Ecto neural progenitor cell (in vitro differentiated cells): Measurements from ENCODE around the gene ERC1.
"Not testable (repeated sequence)": the region's sequence is repeated elsewhere in the genome, so short reads cannot be mapped to it uniquely, and the experiment has no call there.

Source experiments
- DNase-seq: peaks from one replicate; pipeline ENCODE4 v3.0.0-alpha.2; 2018; ENCODE audit warnings: low spot score

Gene ERC1

GRCh38 chr12:988646-989045, 2.4 kb upstream of the ERC1 start:
- DNase-seq, result no peak

DNA sequence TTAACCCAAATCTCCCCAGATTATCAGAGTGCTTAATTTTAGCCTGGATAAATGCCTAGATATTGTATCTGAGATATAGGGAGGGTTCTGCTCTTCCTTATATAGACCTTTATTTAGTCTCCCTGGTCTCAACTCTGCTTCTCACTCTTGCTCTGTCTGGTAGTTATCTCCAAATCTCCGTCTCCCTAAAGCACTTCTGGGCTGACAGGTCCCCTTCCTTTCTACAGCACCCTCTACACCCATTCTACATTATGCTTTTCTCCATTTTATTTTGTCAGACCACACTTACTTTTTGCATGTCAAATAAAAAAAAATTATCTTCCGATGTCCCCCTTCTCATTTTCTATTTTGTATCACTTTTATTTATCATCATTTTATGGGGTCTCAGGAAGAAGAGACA, 2.0 kb upstream of the ERC1 start:
- DNase-seq, result no peak

DNA sequence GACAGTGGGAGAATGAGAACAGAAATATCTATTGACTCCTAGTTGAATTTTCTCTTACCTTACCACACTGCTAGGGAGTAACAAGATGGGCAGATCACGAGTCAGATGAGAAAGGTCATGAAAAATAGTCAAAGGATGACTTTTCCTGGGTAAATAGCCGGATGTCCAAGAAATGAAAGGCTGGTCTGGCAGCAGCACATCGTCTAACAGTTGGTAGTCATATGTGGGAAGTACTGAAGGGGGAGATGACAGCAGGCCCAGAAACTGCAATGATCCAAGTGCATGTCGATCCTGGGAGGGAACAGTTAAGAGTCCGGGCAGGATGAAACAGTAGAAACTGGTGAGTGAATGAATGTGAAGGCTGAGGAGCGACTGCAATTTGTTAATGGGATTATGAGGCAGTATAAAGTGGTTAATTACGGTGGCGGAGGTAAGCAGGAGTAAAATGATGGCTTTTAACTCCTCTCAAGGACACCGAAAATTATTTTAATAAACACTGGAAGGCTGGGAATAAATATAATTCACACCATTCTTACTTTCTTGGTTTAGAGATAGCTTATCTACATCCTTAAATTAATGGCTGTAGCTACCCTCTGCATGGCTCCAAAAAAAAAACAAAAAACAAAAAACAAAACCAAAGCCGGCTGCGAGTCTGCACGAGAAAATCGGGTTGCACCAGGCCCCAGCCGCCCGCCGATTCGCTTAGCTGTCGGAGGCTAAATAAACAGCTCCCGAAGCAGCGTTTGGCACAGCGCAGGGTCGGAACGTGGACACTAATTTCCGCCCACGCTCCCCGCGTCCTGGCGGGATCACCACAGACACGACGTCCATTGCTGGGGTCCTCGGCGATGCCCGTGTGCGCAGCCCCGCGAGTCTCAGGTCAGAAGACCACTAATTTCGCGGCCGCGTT, 1.0 kb upstream of the ERC1 start:
- DNase-seq, result peak; percentile 57

DNA sequence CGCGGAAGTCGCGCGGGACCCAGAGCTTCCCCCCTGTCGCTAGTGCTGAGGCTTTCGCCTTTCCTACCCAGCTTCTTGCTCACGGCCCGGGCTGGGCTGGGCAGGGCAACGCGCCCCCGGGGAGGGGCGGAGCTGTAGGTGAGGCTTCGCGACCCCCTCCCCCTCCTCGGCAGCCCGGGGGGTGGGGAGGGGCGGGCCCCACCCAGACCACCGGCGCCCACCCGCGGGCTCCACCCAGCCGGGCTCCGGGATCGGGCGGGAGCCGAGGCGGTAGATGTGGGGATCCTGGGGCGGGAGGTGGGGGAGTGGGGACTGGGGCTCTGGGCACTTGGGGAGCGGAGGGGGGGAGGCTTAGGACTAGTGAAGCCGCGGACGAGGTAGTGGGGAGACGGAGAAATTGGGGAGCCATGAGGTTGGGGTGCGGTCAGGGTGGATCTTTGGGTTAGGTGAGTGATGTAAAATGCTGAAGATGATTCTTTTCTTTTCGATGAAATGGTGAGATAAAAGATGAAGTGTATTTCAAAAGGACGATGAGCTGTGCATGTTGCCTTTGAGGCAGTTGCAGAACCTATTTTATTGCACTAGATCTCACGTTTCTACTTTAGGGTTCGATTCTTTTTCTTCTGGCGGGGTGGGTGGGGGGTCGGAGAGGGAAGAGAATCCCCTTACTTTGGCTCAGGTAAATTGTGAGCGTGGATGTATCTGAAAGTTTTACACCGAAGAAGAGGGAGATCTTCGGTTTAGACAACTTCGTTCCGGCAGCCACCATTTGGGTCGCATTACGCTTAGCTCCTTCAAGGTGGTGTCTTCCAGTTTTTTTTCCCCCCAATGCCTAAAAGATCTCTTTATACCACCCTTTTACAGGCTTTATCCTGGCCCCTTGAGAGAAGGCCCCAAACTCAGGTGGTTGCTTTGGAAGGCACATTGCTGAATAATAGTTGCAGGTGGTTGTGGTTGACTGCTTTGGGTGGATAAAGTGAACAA, 619 bp downstream of the ERC1 start:
- DNase-seq, result no peak

DNA sequence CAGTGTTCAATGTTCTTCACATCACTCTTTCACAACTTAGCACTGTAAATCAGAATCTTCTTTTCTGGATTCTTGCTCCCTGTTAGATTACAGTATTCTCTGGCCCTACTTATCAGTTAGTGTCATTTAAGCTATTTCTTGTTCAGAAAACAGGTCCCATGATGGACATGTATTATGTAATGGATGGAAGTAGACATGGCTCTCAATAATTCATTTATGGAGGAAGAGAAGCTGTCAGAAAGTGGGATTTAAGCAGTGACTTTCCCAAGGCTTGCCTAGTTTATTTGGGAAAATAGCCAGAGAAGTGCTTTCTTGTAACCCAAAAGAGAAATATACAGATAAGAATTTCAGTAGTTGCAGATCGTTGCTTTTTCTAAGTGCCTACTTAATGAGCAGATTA, 1.6 kb downstream of the ERC1 start:
- DNase-seq, result no peak

DNA sequence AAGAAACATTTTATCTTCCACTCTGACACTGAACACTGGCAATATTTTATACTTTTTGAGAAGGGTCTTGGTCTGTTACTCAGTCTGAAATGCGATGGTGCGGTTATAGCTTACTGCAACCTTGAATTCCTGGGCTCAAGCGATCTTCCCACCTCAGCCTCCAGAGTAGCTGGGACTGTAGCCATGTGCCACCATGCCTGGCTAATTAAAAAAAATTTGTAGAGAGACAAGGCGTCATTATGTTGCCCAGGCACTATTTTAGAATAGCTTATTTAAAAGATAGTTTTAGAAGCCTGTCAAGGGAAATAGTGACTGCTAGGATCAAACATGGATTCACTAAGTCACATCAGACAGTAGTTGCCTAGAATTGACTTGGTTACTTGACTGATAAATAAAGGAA, 5.9 kb downstream of the ERC1 start:
- DNase-seq, result no peak

DNA sequence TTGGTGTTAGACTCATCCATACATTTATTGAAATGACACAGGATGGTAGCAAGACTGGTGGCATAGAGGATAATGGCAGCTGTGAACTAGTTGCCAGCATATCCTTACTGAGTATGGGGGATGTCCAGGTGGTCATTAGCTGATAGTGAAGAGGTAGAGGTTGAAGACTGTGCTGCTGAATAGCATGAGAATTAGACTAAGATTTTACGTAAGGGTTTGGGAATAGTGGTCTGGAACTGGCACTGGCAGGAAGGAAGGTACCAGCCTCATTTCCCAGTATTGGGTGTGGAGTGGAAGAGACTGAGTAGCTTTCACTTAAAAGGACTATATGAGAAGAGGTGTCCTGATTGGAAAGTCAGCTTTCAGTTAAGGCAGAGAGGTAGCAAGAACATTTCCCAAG, 6.5 kb downstream of the ERC1 start:
- DNase-seq, result no peak

- DNase-seq, result no peak
Measured at GRCh38 chr12:998020-998874, 7.2 kb downstream of the ERC1 start.

DNA sequence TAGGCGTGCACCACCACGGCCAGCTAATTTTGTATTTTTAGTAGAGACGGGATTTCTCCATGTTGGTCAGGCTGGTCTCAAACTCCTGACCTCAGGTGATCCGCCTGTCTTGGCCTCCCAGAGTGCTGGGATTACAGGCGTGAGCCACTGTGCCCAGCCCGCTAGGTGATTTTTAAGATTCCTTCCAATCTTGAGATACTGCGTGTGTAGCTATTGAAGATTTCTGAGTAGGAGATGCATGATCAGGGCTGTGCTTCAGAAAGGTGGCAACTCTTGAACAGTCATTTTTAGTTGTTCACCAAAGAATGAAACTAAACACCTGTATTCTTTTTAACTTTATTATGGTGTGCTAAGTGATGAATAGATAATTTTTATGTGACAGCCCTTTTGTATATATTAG, 8.7 kb downstream of the ERC1 start:
- not testable (repeated sequence) for DNase-seq

- no peak for DNase-seq
Measured at GRCh38 chr12:1001507-1001906, 10.5 kb downstream of the ERC1 start.

- peak; percentile 67 for DNase-seq
Measured at GRCh38 chr12:1003600-1004271, 12.7 kb downstream of the ERC1 start.

DNA sequence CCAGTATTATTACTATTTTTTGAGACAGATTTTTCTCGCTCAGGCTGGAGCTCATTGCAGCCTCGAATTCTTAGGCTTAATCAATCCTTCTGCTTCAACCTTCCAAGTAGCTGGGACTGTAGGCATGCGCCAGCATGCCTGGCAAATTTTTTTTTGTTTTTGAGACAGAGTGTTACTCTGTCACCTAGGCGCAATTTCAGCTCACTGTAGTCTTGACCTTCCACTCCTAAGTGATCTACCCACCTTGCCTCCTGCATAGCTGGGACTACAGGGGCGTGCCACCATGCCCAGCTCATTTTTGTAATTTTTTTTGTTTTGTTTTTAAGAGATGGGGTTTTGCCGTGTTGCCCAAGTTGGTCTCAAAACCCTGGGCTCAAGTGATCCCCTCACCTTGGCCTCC, 15.2 kb downstream of the ERC1 start:
- no peak for DNase-seq

DNA sequence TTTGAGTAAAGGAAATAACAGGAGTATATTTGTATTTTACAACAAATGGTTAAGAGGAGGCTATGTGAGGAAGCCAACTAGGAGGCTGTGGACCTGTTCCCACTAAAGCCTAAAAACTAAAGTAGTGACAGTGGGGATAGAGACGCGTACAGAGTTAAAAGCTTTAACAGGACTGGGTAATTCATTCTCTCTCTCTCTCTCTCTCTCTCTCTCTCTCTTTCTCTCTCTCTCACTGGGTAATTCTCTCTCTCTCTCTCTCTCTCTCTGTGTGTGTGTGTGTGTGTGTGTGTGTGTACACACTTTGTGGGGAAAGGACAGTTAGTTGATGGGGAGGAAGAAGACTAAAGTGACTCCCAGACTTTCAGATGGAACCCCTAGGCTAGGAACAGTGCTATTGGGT, 16.3 kb downstream of the ERC1 start:
- DNase-seq, result no peak

DNA sequence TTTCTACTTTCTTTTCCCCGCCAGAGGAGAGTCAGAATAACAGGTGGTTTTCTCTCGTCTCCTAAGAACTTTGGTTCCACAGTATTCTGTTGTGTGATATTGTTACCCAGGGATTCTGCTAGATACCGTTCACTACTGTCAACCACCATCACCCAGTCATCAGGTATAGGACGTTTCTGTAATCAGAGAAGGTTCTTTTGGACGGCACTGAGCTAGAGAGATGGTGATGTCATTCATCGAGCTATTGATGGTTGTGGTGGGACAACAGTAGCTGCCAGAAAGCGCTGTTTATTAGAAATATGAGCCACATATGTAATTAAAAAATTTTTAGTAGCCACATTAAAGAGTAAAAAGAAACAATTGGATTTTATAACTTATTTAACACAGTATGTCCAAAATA, 17.0 kb downstream of the ERC1 start:
- no peak for DNase-seq

- DNase-seq, result no peak
Measured at GRCh38 chr12:1011091-1011490, 20.1 kb downstream of the ERC1 start.

GRCh38 chr12:1013618-1014489, 22.8 kb downstream of the ERC1 start:
- DNase-seq, result no peak

- DNase-seq, result no peak
Measured at GRCh38 chr12:1019283-1019682, 28.3 kb downstream of the ERC1 start.

DNA sequence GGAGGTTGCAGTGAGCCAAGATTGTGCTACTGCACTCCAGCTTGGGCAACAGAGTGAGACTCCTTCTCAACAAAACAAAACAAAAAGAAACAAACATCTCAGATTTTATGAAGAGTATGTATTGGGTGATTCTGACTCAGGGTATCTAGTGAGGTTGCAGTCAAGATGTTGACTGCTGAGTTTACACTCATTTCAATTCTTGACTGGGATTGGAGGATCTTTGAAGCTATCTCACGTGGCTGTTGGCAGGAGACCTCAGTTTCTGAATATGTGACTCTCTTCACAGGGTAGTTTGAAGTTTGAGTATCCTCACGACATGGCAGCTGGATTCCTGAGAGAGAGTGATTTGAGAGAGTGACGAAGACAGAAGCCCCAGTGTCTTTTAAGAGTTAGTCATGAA, 29.4 kb downstream of the ERC1 start:
- no peak for DNase-seq

- DNase-seq, result no peak
Measured at GRCh38 chr12:1022032-1022970, 31.3 kb downstream of the ERC1 start.
